HEK293 (cell line): Measurements from ENCODE around the gene GDF7.

Experiments
- CTCF ChIA-PET: fragments of 350-600 bp; formaldehyde crosslinking; extraction: SDS; loops from one replicate; lab custom pipeline; 2021; ENCODE audit warnings: antibody characterized with exemption; lab: Yijun Ruan, JAX
- POLR2A ChIA-PET: fragments of 300-600 bp; formaldehyde crosslinking; extraction: SDS; loops from one replicate; lab custom pipeline; 2020; ENCODE audit warnings: antibody characterized with exemption, inconsistent platforms; lab: Yijun Ruan, JAX
- H3K27ac ChIP-seq: fragments of 200-500 bp; sonication (Bioruptor generic); 2 replicates; pipeline ENCODE4 v1.5.1; 2014; ENCODE audit warnings: low read depth, low read length, control low read depth, inconsistent platforms; ENCODE audit errors: extremely low read depth
- H3K36me3 ChIP-seq, 2 experiments: fragments of 200-500 bp in 1 of 2; sonication (Bioruptor generic) in 1 of 2; 1 replicate in 1 of 2; 2 replicates in 1 of 2; pipeline ENCODE4 v1.5.1; 2014 to 2017; ENCODE audit warnings: inconsistent platforms in 2 of 2, low read length in 2 of 2; ENCODE audit not compliant: control insufficient read depth in 2 of 2, insufficient read depth in 1 of 2
- H3K4me1 ChIP-seq: fragments of 200-500 bp; sonication (Bioruptor generic); 2 replicates; pipeline ENCODE4 v1.5.1; 2014; ENCODE audit warnings: mild to moderate bottlenecking, low read length, inconsistent platforms; ENCODE audit not compliant: control insufficient read depth, insufficient read depth
- H3K4me3 ChIP-seq: 2 replicates; pipeline ENCODE4 v1.5.1; 2011; ENCODE audit warnings: low read depth, mild to moderate bottlenecking, control low read depth, low read length, moderate library complexity
- H3K9me3 ChIP-seq: fragments of 200-500 bp; sonication (Bioruptor generic); 2 replicates; pipeline ENCODE4 v1.5.1; 2014; ENCODE audit warnings: low read depth, low read length, inconsistent platforms; ENCODE audit not compliant: control insufficient read depth, insufficient read depth
- BCL11B ChIP-seq: fragments of 450-650 bp; formaldehyde crosslinking; IDR thresholded peaks from 2 replicates; pipeline ENCODE4 v1.5.1; 2016; ENCODE audit warnings: low read depth, missing biosample characterization, missing genetic modification characterization
- EGR2 ChIP-seq: fragments of 450-650 bp; formaldehyde crosslinking; IDR thresholded peaks from 2 replicates; pipeline ENCODE4 v1.5.1; 2016; ENCODE audit warnings: low read depth, missing biosample characterization, missing genetic modification characterization
- FEZF1 ChIP-seq: fragments of 450-650 bp; formaldehyde crosslinking; IDR thresholded peaks from 2 replicates; pipeline ENCODE4 v1.5.1; 2016; ENCODE audit warnings: missing biosample characterization, missing genetic modification characterization
- GFI1B ChIP-seq: fragments of 450-650 bp; formaldehyde crosslinking; IDR thresholded peaks from 2 replicates; pipeline ENCODE4 v1.5.1; 2016; ENCODE audit warnings: missing biosample characterization, missing genetic modification characterization
- GLIS2 ChIP-seq: fragments of 450-650 bp; formaldehyde crosslinking; IDR thresholded peaks from 2 replicates; pipeline ENCODE4 v1.5.1; 2016; ENCODE audit warnings: missing biosample characterization, missing genetic modification characterization
- RBAK ChIP-seq: fragments of 450-650 bp; formaldehyde crosslinking; IDR thresholded peaks from 2 replicates; pipeline ENCODE4 v1.5.1; 2016; ENCODE audit warnings: missing biosample characterization, missing genetic modification characterization
- SCRT1 ChIP-seq: fragments of 450-650 bp; formaldehyde crosslinking; IDR thresholded peaks from 2 replicates; pipeline ENCODE4 v1.5.1; 2016; ENCODE audit warnings: missing biosample characterization, missing genetic modification characterization, borderline replicate concordance
- YY1 ChIP-seq: fragments of 450-650 bp; formaldehyde crosslinking; IDR thresholded peaks from 2 replicates; pipeline ENCODE4 v1.5.1; 2018; ENCODE audit warnings: missing biosample characterization, missing genetic modification characterization
- ZBTB17 ChIP-seq: fragments of 450-650 bp; formaldehyde crosslinking; IDR thresholded peaks from 2 replicates; pipeline ENCODE4 v1.5.1; 2016; ENCODE audit warnings: missing biosample characterization, missing genetic modification characterization
- ZFP69B ChIP-seq: fragments of 450-650 bp; formaldehyde crosslinking; IDR thresholded peaks from 2 replicates; pipeline ENCODE4 v1.5.1; 2016; ENCODE audit warnings: missing biosample characterization, missing genetic modification characterization
- ZNF140 ChIP-seq: fragments of 450-650 bp; formaldehyde crosslinking; IDR thresholded peaks from 2 replicates; pipeline ENCODE4 v1.5.1; 2016; ENCODE audit warnings: missing biosample characterization, missing genetic modification characterization
- ZNF157 ChIP-seq: fragments of 450-650 bp; formaldehyde crosslinking; IDR thresholded peaks from 2 replicates; pipeline ENCODE4 v1.5.1; 2016; ENCODE audit warnings: missing biosample characterization, missing genetic modification characterization
- ZNF223 ChIP-seq: fragments of 450-650 bp; formaldehyde crosslinking; IDR thresholded peaks from 2 replicates; pipeline ENCODE4 v1.5.1; 2016; ENCODE audit warnings: missing biosample characterization, missing genetic modification characterization
- ZNF239 ChIP-seq: fragments of 450-650 bp; formaldehyde crosslinking; IDR thresholded peaks from 2 replicates; pipeline ENCODE4 v1.5.1; 2016; ENCODE audit warnings: missing biosample characterization, missing genetic modification characterization
- ZNF248 ChIP-seq: fragments of 450-650 bp; formaldehyde crosslinking; IDR thresholded peaks from 2 replicates; pipeline ENCODE4 v1.5.1; 2017; ENCODE audit warnings: missing biosample characterization, missing genetic modification characterization
- ZNF26 ChIP-seq: fragments of 450-650 bp; formaldehyde crosslinking; IDR thresholded peaks from 2 replicates; pipeline ENCODE4 v1.5.1; 2016; ENCODE audit warnings: missing biosample characterization, missing genetic modification characterization
- ZNF311 ChIP-seq: fragments of 450-650 bp; formaldehyde crosslinking; IDR thresholded peaks from 2 replicates; pipeline ENCODE4 v1.5.1; 2017; ENCODE audit warnings: missing biosample characterization, missing genetic modification characterization, borderline replicate concordance
- ZNF48 ChIP-seq: fragments of 450-650 bp; formaldehyde crosslinking; IDR thresholded peaks from 2 replicates; pipeline ENCODE4 v1.5.1; 2016; ENCODE audit warnings: missing biosample characterization, missing genetic modification characterization
- ZNF501 ChIP-seq: fragments of 450-650 bp; formaldehyde crosslinking; IDR thresholded peaks from 2 replicates; pipeline ENCODE4 v1.5.1; 2016; ENCODE audit warnings: missing biosample characterization, missing genetic modification characterization
- ZNF518A ChIP-seq: fragments of 450-650 bp; formaldehyde crosslinking; conservative IDR thresholded peaks from 2 replicates; pipeline ENCODE4 v1.5.1; 2016; ENCODE audit warnings: low read depth, missing biosample characterization, missing genetic modification characterization
- ZNF560 ChIP-seq: fragments of 450-650 bp; formaldehyde crosslinking; IDR thresholded peaks from 2 replicates; pipeline ENCODE4 v1.5.1; 2017; ENCODE audit warnings: missing biosample characterization, missing genetic modification characterization, borderline replicate concordance
- ZNF585B ChIP-seq: fragments of 450-650 bp; formaldehyde crosslinking; IDR thresholded peaks from 2 replicates; pipeline ENCODE4 v1.5.1; 2016; ENCODE audit warnings: missing biosample characterization, missing genetic modification characterization
- ZNF645 ChIP-seq: fragments of 450-650 bp; formaldehyde crosslinking; IDR thresholded peaks from 2 replicates; pipeline ENCODE4; 2016; ENCODE audit warnings: missing biosample characterization, missing genetic modification characterization
- ZNF658 ChIP-seq: fragments of 450-650 bp; formaldehyde crosslinking; IDR thresholded peaks from 2 replicates; pipeline ENCODE4; 2016; ENCODE audit warnings: missing biosample characterization, missing genetic modification characterization
- ZNF677 ChIP-seq: fragments of 450-650 bp; IDR thresholded peaks from 2 replicates; pipeline ENCODE4 v1.5.0; 2018; ENCODE audit warnings: missing biosample characterization, mild to moderate bottlenecking, missing genetic modification characterization, moderate library complexity
- ZNF701 ChIP-seq: fragments of 450-650 bp; formaldehyde crosslinking; IDR thresholded peaks from 2 replicates; pipeline ENCODE4 v1.5.1; 2016; ENCODE audit warnings: missing biosample characterization, missing genetic modification characterization
- ZNF76 ChIP-seq: fragments of 450-650 bp; formaldehyde crosslinking; IDR thresholded peaks from 2 replicates; pipeline ENCODE4; 2016; ENCODE audit warnings: low read depth, missing biosample characterization, missing genetic modification characterization, borderline replicate concordance
- ZSCAN16 ChIP-seq: fragments of 450-650 bp; formaldehyde crosslinking; IDR thresholded peaks from 2 replicates; pipeline ENCODE4 v1.5.1; 2016; ENCODE audit warnings: missing biosample characterization, missing genetic modification characterization

Gene GDF7

GRCh38 chr2:20618468-20618885 is 48.5 kb upstream of the GDF7 start:
- Histone ChIP-seq H3K36me3 (peaks cover 0 to 40% of the 10 kb centered on the region in 2 experiments; a peak in 1 of 3 replicates), H3K9me3 (no peaks in the 10 kb centered on the region), H3K4me1 (peaks cover 7% of the 10 kb centered on the region; the same call in 1 of the 2 replicates), H3K27ac (no peak overlapping the region; the same call in 1 of the 2 replicates), H3K4me3 (no peak overlapping the region)
- no peak for TF ChIP-seq ZNF76 (tag by site-specific recombination)
- no peak for TF ChIP-seq EGR2 (tag by site-specific recombination)
- no peak for TF ChIP-seq YY1
- no peak for TF ChIP-seq ZNF518A (tag by site-specific recombination)
- TF ChIP-seq ZNF140, result no peak
- no peak for TF ChIP-seq ZNF501 (tag by site-specific recombination)
- TF ChIP-seq ZNF48, result no peak
- TF ChIP-seq ZNF223 (tag by site-specific recombination), result no peak
- no peak for TF ChIP-seq ZNF248
- no peak for TF ChIP-seq ZNF311 (tag by site-specific recombination)
- TF ChIP-seq ZNF701 (tag by site-specific recombination), result no peak
- TF ChIP-seq SCRT1 (tag by site-specific recombination), result no peak
- TF ChIP-seq ZNF658, result no peak
- TF ChIP-seq GFI1B (tag by site-specific recombination), result no peak
- TF ChIP-seq GLIS2 (tag by site-specific recombination), result no peak
- TF ChIP-seq RBAK (tag by site-specific recombination), result no peak
- no peak for TF ChIP-seq BCL11B (tag by site-specific recombination)
- no peak for TF ChIP-seq ZNF645 (tag by site-specific recombination)
- TF ChIP-seq ZNF585B, result no peak
- ChIA-PET POLR2A (interaction anchor here (1.0 to 11.0 kb wide), 4 partner anchors 16 to 169 kb away, joined by 3 to 150 read pairs (median 4); partner anchors contain the start of gene RHOB), CTCF (interaction anchor here (0.6 to 3.7 kb wide), 5 partner anchors 14 to 226 kb away, joined by 3 to 19 read pairs (median 5); partner anchors contain the start of gene HS1BP3)

- Histone ChIP-seq H3K9me3 (no peaks in the 10 kb centered on the region), H3K4me1 (peaks cover 7% of the 10 kb centered on the region; the same call in 1 of the 2 replicates), H3K4me3 (no peak overlapping the region), H3K36me3 (peaks cover 0 to 45% of the 10 kb centered on the region in 2 experiments; a peak in 1 of 3 replicates), H3K27ac (no peak overlapping the region)
- CTCF ChIA-PET, result interaction anchor here (1.2 to 3.7 kb wide), 2 partner anchors 16 to 32 kb away, joined by 5 to 19 read pairs; partner anchors contain the start of gene HS1BP3
- POLR2A ChIA-PET, result interaction anchor here (11.0 kb wide), 1 partner anchor 169 kb away, joined by 150 read pairs; the partner anchor contains the start of gene RHOB
- TF ChIP-seq ZNF677 (tag by site-specific recombination), result no peak
- TF ChIP-seq ZSCAN16 (tag by site-specific recombination), result no peak
- no peak for TF ChIP-seq ZNF157 (tag by site-specific recombination)
- no peak for TF ChIP-seq FEZF1 (tag by site-specific recombination)
- TF ChIP-seq ZNF239 (tag by site-specific recombination), result no peak
- no peak for TF ChIP-seq ZNF560 (tag by site-specific recombination)
- TF ChIP-seq ZBTB17 (tag by site-specific recombination), result no peak
- TF ChIP-seq ZNF26, result no peak
- no peak for TF ChIP-seq ZFP69B (tag by site-specific recombination)
These were observed 47.9 kb upstream of the GDF7 start for GRCh38 chr2:20618886-20619521.
